Retinal pigment epithelial cell (primary cell): ENCODE results near the gene WNT5A.
A peak's percentile ranks its signal among the peaks of the same experiment; 100 is the strongest.
"Not testable (repeated sequence)": the region's sequence is repeated elsewhere in the genome, so short reads cannot be mapped to it uniquely, and the experiment has no call there.

Experiments used
- DNase-seq: peaks from one replicate; pipeline ENCODE4 v3.0.0-alpha.2; 2010; ENCODE audit warnings: low read depth
- H3K4me3 ChIP-seq: 2 replicates; pipeline ENCODE4 v1.5.1; 2011; ENCODE audit warnings: mild to moderate bottlenecking, low read length, control low read depth, moderate library complexity
- CTCF ChIP-seq: conservative IDR thresholded peaks from 2 replicates; pipeline ENCODE4 v1.5.1; 2011; ENCODE audit warnings: low read depth, low read length, control low read depth, inconsistent platforms

WNT5A gene

GRCh38 chr3:55507808-55508207, 20.7 kb upstream of the WNT5A start:
- no peak overlapping the region for H3K4me3 ChIP-seq
- no peak for TF ChIP-seq CTCF
- DNase-seq, result no peak

DNA sequence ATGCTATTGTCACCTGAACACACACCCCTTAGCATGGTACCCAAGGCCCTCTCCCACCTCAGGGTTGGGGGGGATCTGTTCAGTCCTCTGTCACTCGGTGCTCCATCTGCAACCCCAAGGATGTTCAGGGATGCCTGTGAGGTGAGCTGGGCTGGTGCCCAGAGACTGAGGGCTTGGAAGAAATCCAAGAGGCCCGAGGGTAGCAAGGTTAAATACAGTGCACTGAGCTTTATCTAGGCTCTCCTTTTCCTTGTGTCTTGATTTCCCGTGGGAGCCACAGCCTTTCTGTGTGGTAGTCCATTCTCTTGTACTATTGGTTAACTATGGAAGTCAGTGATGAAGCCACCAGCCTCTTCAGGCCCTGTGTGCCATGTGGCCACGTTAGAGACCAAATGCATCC, 18.7 kb upstream of the WNT5A start:
- no peak overlapping the region for H3K4me3 ChIP-seq
- TF ChIP-seq CTCF, result no peak
- no peak for DNase-seq

GRCh38 chr3:55505102-55505501, 18.0 kb upstream of the WNT5A start:
- DNase-seq, H3K4me3 ChIP-seq: not testable (repeated sequence)
- TF ChIP-seq CTCF, result peak; percentile 48

DNA sequence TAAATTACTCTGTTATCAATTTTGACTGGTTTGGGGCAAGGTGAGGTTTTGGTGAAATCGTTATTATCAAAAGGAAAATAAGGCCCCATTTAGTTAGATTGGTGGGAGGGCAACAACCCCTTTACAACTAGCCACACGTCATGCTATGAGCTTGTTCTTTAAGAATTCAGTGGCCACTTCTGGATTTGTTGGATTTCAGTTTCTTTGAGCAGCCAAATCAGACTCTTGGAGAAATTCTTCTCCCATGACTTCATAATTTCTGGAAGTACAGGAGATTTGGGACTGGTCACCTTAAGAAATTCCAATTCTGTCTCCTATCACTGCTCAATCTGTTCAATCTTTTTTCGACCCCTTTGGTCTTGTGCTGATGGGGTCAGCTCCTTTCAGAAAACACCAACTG, 14.8 kb upstream of the WNT5A start:
- DNase-seq, result no peak
- no peak overlapping the region for H3K4me3 ChIP-seq
- TF ChIP-seq CTCF, result no peak

DNA sequence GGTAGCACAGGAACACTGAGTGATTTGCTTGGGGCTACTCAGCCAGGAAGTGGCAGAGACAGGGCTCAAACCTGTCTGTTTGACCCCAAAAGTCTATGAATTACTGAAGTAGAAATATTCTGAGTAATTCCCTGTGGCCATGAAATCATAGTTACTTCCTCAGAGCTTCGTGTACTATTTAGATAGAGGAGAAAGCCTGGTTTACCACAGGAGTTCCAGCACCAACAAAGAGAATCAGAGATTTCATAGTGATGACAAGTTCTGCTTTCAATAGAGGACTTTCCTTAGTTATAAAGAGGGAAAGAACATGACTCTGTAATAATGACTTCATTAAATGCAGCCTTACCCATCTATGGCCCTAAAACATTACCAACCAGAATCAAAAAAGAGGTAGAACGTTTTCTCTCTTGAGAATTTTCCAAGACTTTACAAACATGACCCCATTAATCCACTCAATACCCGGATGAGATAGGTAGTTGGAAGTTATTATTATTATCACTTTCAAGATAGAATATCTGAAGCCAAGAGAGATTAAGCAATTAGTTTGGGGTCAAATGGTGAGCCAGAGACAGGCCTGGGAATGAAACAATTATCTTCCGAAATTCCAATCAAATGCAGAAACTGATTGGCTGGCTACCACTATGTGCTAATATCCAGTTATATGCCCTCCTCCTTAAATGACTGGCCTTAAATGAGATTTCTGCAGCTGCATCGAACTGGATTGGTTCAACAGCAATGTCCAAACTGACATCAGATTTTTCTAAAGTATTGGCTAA, 13.6 kb upstream of the WNT5A start:
- TF ChIP-seq CTCF, result no peak

DNA sequence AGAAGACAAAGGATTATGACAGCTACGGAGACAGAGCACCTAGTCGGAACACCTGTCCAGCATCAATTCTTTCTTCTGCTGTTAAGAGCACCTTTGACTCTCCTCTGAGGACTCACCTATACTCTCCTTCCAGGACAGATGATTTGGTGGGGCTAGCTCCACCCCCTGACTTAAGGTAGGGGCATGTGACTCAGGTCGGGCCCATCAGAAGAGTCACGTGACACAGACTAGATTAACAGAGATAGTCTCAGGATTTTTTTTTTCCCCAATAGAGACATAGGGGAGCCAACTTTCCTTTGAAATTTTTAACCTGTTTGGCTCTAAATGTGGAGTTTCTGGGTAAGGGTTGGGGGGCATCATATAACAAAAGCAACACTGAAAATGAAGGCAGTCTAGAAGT, 11.4 kb upstream of the WNT5A start:
- DNase-seq, result no peak
- H3K4me3 ChIP-seq, result no peak overlapping the region
- TF ChIP-seq CTCF, result no peak

More for the DNA sequence above, 13.6 kb upstream of the WNT5A start:
- no peak for DNase-seq
- no peak overlapping the region for H3K4me3 ChIP-seq

GRCh38 chr3:55497250-55497649, 10.1 kb upstream of the WNT5A start:
- TF ChIP-seq CTCF, result no peak
- no peak for DNase-seq
- H3K4me3 ChIP-seq, result no peak overlapping the region
